OCI-LY3 (cell line): ENCODE data around the gene PIWIL4.

Source experiments
- H2AFZ ChIP-seq: fragments of 200-600, 300-600 bp; shearing (Covaris generic); 2 replicates; pipeline ENCODE4 v1.6.0; 2014; ENCODE audit warnings: antibody characterized with exemption, low read depth, low read length
- H3K27ac ChIP-seq: fragments of 200-600, 300-600 bp; sonication (generic); 2 replicates; pipeline ENCODE4 v1.5.1; 2014; ENCODE audit warnings: mild to moderate bottlenecking, low read length, moderate library complexity, mixed read lengths
- H3K27me3 ChIP-seq: fragments of 200-600, 300-600 bp; sonication (generic); 2 replicates; pipeline ENCODE4 v1.6.1; 2014; ENCODE audit warnings: low read depth, low read length, mixed read lengths
- H3K36me3 ChIP-seq: fragments of 200-600, 300-600 bp; sonication (generic); replicated peaks from 2 replicates; pipeline ENCODE3; 2014; ENCODE audit warnings: low read depth, low read length, mixed read lengths
- H3K4me1 ChIP-seq: fragments of 300-600, 200-600 bp; sonication (generic); 2 replicates; pipeline ENCODE4 v1.6.1; 2014; ENCODE audit warnings: low read length, mixed read lengths
- H3K4me2 ChIP-seq: fragments of 200-600, 300-600 bp; sonication (generic); 2 replicates; pipeline ENCODE4 v1.6.1; 2014; ENCODE audit warnings: low read length, mixed read lengths
- H3K4me3 ChIP-seq: fragments of 300-600, 200-600 bp; sonication (generic); 2 replicates; pipeline ENCODE4 v1.5.1; 2014; ENCODE audit warnings: antibody characterized with exemption, mild to moderate bottlenecking, low read length, moderate library complexity
- H3K79me2 ChIP-seq: fragments of 300-600, 200-600 bp; shearing (Covaris generic); 2 replicates; pipeline ENCODE4 v1.6.1; 2014; ENCODE audit warnings: mild to moderate bottlenecking, low read length, mixed read lengths
- H3K9ac ChIP-seq: fragments of 300-600, 200-600 bp; shearing (Covaris generic); 2 replicates; pipeline ENCODE4 v1.6.0; 2014; ENCODE audit warnings: mild to moderate bottlenecking, low read length, moderate library complexity
- H3K9me3 ChIP-seq: fragments of 200-600, 300-600 bp; shearing (Covaris generic); 2 replicates; pipeline ENCODE4 v1.6.1; 2014; ENCODE audit warnings: low read length, mixed read lengths; ENCODE audit not compliant: insufficient read depth
- H4K20me1 ChIP-seq: fragments of 200-600, 300-600 bp; sonication (generic); 2 replicates; pipeline ENCODE4 v1.6.1; 2016; ENCODE audit warnings: low read length, mixed read lengths; ENCODE audit not compliant: insufficient read depth
- EZH2phosphoT487 ChIP-seq: fragments of 200-600 bp; shearing (Covaris generic); IDR thresholded peaks from 2 replicates; pipeline ENCODE4 v1.6.1; 2018; ENCODE audit warnings: antibody characterized with exemption, mixed run types, low read depth
- TF ChIP-seq, protein P1 (sequence below): fragments of 200-600, 300-600 bp; sonication (generic); IDR thresholded peaks from 2 replicates; pipeline ENCODE4 v1.5.1; 2014; ENCODE audit warnings: antibody characterized with exemption, low read length, low read depth

The PIWIL4 gene

DNA sequence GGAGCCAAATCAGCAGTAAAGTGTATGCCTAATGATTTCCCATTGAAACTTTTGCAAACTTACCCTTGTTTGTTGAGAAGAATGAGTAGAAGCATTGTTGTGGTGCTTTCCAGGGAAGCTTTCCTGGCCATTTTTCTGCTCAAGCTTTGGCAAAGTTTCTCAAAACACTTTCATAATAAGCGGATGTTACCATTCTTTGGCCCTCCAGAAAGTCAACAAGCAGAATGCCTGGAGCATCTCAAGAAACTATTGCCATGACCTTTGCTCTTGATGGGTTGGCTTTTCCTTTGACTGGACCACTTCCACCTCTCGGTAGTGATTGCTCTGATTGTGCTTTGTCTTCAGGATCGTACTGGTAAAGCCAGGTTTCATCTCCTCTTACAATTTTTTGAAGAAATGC, 10.7 kb downstream of the PIWIL4 start:
- no peak for TF ChIP-seq EZH2phosphoT487
- TF ChIP-seq, protein P1, sequence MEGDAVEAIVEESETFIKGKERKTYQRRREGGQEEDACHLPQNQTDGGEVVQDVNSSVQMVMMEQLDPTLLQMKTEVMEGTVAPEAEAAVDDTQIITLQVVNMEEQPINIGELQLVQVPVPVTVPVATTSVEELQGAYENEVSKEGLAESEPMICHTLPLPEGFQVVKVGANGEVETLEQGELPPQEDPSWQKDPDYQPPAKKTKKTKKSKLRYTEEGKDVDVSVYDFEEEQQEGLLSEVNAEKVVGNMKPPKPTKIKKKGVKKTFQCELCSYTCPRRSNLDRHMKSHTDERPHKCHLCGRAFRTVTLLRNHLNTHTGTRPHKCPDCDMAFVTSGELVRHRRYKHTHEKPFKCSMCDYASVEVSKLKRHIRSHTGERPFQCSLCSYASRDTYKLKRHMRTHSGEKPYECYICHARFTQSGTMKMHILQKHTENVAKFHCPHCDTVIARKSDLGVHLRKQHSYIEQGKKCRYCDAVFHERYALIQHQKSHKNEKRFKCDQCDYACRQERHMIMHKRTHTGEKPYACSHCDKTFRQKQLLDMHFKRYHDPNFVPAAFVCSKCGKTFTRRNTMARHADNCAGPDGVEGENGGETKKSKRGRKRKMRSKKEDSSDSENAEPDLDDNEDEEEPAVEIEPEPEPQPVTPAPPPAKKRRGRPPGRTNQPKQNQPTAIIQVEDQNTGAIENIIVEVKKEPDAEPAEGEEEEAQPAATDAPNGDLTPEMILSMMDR = no peak
- H3K4me1 ChIP-seq = peaks cover 14% of the 10 kb centered on the region

DNA sequence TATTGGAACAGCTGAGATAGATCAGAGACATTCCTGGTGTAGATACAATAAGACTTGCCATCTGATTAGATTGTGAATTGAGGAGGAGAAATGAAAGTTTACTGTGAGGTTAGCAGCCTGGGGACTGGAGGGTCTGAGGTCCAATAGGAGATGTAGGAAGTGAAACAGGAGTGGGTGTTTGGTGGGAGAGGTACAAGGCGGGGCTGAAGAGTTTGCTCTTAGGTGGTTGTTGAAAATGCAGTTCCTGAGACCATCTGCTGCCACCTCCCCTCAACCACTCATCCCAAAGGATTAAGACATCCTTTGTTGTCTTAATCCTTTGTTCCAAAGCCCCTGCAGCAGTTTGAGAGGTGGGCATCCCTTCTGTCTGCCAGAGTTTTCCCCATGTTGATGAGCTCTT, 14.8 kb downstream of the PIWIL4 start:
- no peaks in the 10 kb centered on the region for H3K36me3 ChIP-seq
- H3K27me3 ChIP-seq = no peaks in the 10 kb centered on the region
- H4K20me1 ChIP-seq = no peaks in the 10 kb centered on the region
- no peak overlapping the region for H3K9ac ChIP-seq
- H3K4me3 ChIP-seq = no peak overlapping the region
- H3K79me2 ChIP-seq = no peaks in the 10 kb centered on the region
- H2AFZ ChIP-seq = no peak overlapping the region
- peaks cover 32% of the 10 kb centered on the region for H3K4me1 ChIP-seq
- no peaks in the 10 kb centered on the region for H3K9me3 ChIP-seq
- TF ChIP-seq, protein P1 = no peak
- no peak for TF ChIP-seq EZH2phosphoT487
- H3K4me2 ChIP-seq = peak overlapping the region; percentile 24; the same call in 1 of the 2 replicates
- H3K27ac ChIP-seq = no peak overlapping the region

More for the DNA sequence above, 10.7 kb downstream of the PIWIL4 start:
- no peaks in the 10 kb centered on the region for H3K27me3 ChIP-seq
- no peaks in the 10 kb centered on the region for H3K79me2 ChIP-seq
- no peak overlapping the region for H3K4me2 ChIP-seq
- no peak overlapping the region for H3K27ac ChIP-seq
- no peak overlapping the region for H2AFZ ChIP-seq
- no peaks in the 10 kb centered on the region for H4K20me1 ChIP-seq
- no peaks in the 10 kb centered on the region for H3K9me3 ChIP-seq
- no peaks in the 10 kb centered on the region for H3K36me3 ChIP-seq
- no peak overlapping the region for H3K9ac ChIP-seq
- H3K4me3 ChIP-seq = no peak overlapping the region

DNA sequence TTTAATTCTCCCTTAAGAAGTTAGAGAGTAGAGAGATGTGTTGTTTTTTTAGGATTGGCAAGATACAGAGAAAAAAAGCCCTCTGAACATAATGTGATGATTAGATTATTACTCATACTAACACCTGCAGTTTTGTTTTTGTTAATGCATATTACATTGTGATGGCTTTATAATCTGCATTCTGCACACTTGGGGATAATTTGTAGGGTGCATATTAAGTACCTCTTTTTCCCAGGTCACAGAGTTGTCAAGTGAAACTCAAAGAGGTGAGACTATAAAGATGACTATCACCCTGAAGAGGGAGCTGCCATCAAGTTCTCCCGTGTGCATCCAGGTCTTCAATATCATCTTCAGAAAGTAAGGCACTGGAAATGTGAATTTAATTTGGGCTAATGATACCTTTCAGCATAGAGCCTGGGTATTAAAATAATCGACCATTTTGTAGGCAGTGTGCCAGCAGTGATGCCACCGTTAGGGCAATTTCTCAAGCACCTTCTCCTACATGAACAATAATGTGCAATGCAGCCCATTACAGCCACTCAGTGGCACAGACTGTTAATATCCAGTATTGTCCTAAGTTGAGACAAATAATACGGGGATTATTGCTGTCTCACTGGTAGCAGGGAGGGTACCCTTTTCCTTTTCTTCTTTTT, 16.2 kb downstream of the PIWIL4 start:
- H3K27ac ChIP-seq = peak overlapping the region; percentile 43
- peak overlapping the region; percentile 48 for H3K4me3 ChIP-seq
- H3K9ac ChIP-seq = peak overlapping the region; percentile 20; the same call in 1 of the 2 replicates
- no peak for TF ChIP-seq EZH2phosphoT487
- TF ChIP-seq, protein P1 = peak; percentile 21; the same call in 1 of the 2 replicates
- no peaks in the 10 kb centered on the region for H3K36me3 ChIP-seq
- no peaks in the 10 kb centered on the region for H3K79me2 ChIP-seq
- no peaks in the 10 kb centered on the region for H3K9me3 ChIP-seq
- H4K20me1 ChIP-seq = no peaks in the 10 kb centered on the region
- H3K4me1 ChIP-seq = peaks cover 32% of the 10 kb centered on the region
- peaks cover 5% of the 10 kb centered on the region; the same call in 1 of the 2 replicates for H3K27me3 ChIP-seq
- H2AFZ ChIP-seq = peak overlapping the region; percentile 82
- peak overlapping the region; percentile 68 for H3K4me2 ChIP-seq

DNA sequence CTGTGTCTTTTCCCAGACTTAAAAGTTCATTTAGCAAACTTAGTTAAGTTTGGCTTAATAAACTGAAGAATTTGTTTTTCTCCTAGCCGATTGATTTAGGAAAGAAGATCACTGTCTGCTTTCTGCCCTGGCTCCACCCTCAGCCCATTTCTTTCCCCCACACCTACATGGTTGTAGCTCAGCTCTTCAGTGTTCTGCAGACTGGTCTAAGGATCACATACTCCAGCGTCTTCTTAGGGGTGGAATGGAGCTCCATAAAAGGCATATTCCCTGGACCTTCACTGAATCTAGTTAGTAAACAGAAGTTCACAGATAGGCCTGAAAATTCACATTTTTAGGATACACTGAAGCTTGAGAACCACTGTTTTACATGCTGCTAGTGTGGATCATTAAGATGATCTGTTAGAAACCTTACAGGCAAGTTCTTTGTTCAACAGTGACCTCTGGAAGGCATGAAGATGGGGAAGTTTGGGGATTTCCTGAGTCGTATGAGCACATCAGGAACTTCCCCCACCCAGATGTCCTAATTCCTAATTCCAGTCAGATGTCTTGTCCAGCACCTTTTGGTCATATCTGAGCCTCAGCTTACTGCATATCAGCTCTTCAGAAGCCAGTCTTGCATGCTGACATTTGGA, 16.8 kb downstream of the PIWIL4 start:
- peak overlapping the region; percentile 20; the same call in 1 of the 2 replicates for H3K9ac ChIP-seq
- peak overlapping the region; percentile 48 for H3K4me3 ChIP-seq
- peak overlapping the region; percentile 43 for H3K27ac ChIP-seq
- no peak for TF ChIP-seq EZH2phosphoT487
- TF ChIP-seq, protein P1 = no peak
- peak overlapping the region; percentile 82 for H2AFZ ChIP-seq
- peak overlapping the region; percentile 68 for H3K4me2 ChIP-seq
- H3K79me2 ChIP-seq = no peaks in the 10 kb centered on the region
- H3K36me3 ChIP-seq = no peaks in the 10 kb centered on the region
- H3K27me3 ChIP-seq = peaks cover 11% of the 10 kb centered on the region; the same call in 1 of the 2 replicates
- H3K4me1 ChIP-seq = peaks cover 32% of the 10 kb centered on the region
- no peaks in the 10 kb centered on the region for H4K20me1 ChIP-seq
- no peaks in the 10 kb centered on the region for H3K9me3 ChIP-seq
